Measurements from ENCODE around the gene TBC1D16. TPM values are rescaled to one million over a fixed set of nuclear protein-coding genes. Genes with fewer than 3 reads are reported as not detected.
A peak's percentile ranks its signal among the peaks of the same experiment; 100 is the strongest.

TBC1D16 gene
- total and polyA plus RNA-seq, 2 experiments from 2014 or later = 9.2 to 22.4 TPM

DNA sequence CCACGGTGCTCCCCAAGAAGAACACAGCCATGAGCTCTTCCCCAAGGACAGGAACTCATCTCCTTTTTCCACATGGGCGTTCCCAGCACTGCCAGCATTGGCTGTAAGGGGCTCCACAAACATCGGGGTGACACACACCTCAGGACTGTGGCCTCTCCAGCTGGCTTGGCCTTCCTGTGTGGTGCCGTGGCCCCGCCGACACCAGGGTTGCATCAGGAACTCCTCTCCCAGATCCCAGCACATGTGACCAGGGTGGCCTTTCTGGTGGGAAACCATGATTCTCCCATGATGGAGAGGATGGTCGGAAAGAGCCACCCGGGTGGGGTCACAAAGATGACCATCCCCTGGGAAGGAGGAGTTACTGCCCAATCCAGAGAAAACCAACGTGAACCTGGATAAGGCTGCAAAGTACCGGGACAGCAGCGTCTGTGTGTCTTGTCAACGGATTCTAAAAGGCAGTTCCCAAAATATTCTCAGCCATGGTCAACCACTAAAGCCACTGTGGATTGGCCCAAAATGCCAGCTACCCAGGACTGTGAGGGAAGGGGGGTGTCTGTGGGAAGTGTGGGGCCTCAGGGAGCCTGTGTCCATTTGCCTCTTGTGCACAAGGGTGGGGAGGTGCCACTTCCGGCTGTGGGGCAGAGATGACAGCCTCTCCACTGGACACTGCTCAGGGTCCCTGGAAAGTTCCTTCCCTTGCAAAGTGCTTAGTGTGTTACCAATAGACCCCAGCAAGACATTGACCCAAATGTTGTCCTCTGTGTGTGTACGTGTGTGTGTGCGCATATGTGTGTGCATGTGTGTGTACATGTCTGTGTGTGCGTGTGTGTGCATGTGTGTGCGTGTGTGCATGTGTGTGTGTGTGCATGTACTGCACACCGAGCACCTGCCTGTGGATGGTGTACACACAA is 118.4 kb downstream of the TBC1D16 start:
- no peaks in the 10 kb centered on the region for H3K4me1 ChIP-seq (ENCODE audit: insufficient read depth)
- WGBS, 2 experiments (ENCODE audit: low coverage in 1 of 2, low lambda C conversion rate in 2 of 2, missing lambda C conversion rate in 2 of 2) = 80 to 83% methylated on average over 18 of the region's 18 CpGs
- no peaks in the 10 kb centered on the region for H3K36me3 ChIP-seq (ENCODE audit: low read depth)
- H3K9ac ChIP-seq = no peak overlapping the region
- in situ Hi-C loops (cut with MboI) = no loop called here
- H3F3A ChIP-seq (ENCODE audit: insufficient read depth) = no peaks in the 10 kb centered on the region
- H3K4me3 ChIP-seq = no peak overlapping the region
- H3K79me2 ChIP-seq (ENCODE audit: insufficient read depth) = no peaks in the 10 kb centered on the region
- no peak overlapping the region for H3K4me2 ChIP-seq (ENCODE audit: unreplicated experiment)
- H2AFZ ChIP-seq = no peak overlapping the region
- no peaks in the 10 kb centered on the region for H3K9me2 ChIP-seq (ENCODE audit: insufficient read depth)
- TF ChIP-seq EZH2 (IDR thresholded peaks at IDR 0.05; ENCODE audit: insufficient read depth, poor library complexity, severe bottlenecking) (no peak), EZH2phosphoT487 (IDR thresholded peaks at IDR 0.05; ENCODE audit: insufficient read depth, low read depth) (no peak)
- no peaks in the 10 kb centered on the region for H4K20me1 ChIP-seq (ENCODE audit: insufficient read depth)
- DNase-seq = no peak
- no peaks in the 10 kb centered on the region for H3K9me3 ChIP-seq (ENCODE audit: low read depth)
- no peak overlapping the region for H3K27ac ChIP-seq
- peaks cover 22% of the 10 kb centered on the region for H3K27me3 ChIP-seq (replicated peaks; ENCODE audit: insufficient read depth)

DNA sequence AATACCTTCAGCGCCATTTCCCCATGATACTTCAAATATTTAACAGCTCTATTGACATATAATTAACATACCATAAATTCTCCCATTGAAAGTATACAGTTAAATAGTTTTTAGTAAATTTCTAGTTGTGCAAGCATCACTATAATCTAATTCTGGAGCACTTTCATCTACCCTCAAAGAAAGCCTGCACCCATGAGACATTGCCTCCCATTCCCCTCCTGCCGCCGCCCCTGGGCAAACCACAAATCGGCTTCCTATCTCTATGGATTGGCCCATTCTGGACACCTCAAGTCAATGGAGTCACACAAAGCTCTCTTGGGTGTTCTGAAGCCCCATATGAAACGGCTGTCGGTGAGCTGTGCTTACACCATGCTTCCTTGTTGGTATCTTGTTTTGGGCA is 119.2 kb downstream of the TBC1D16 start:
- TF ChIP-seq EZH2 (IDR thresholded peaks at IDR 0.05; ENCODE audit: insufficient read depth, poor library complexity, severe bottlenecking) = no peak
- TF ChIP-seq EZH2phosphoT487 (IDR thresholded peaks at IDR 0.05; ENCODE audit: insufficient read depth, low read depth) = no peak
- H3K27me3 ChIP-seq (replicated peaks; ENCODE audit: insufficient read depth) = peaks cover 14% of the 10 kb centered on the region
- no peaks in the 10 kb centered on the region for H3K4me1 ChIP-seq (ENCODE audit: insufficient read depth)

DNA sequence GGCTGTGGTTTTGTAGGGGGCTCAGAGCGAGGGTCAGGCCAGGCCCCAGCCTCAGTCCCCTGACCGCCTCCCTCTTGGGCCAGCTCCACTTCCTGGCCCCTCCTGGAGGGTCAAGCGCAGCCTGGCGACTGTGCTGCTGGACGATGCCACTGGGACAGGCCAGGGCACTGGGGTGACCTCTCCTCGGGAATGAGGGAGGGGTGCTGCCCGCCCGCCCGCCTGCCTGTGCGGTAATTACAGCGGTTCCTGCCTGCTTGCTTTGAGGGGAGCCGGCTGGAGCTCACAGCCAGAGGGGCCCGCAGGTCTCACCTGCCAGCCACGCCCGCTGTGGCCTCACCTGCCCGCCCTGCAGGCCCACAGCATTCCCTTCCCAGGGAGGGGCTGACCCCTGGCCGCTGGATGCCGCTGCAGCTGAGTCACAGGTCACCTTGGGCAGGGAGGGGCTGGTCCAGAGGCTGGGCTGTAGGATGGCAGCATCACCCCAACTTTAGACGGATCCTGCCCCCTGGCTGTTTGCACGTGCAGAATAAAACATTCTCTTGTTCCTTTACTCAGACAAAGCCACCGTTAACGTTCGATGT is 119.7 kb downstream of the TBC1D16 start:
- peaks cover 9% of the 10 kb centered on the region; the same call in 1 of the 2 replicates for H3K27me3 ChIP-seq (replicated peaks; ENCODE audit: insufficient read depth)
- DNase-seq = peak; percentile 55

More for the DNA sequence above, 119.2 kb downstream of the TBC1D16 start:
- DNase-seq = no peak
- H3K9ac ChIP-seq = no peak overlapping the region
- H3K4me2 ChIP-seq (ENCODE audit: unreplicated experiment) = no peak overlapping the region
- H3K36me3 ChIP-seq (ENCODE audit: low read depth) = no peaks in the 10 kb centered on the region
- H2AFZ ChIP-seq = no peak overlapping the region
- no peaks in the 10 kb centered on the region for H3K79me2 ChIP-seq (ENCODE audit: insufficient read depth)
- H3F3A ChIP-seq (ENCODE audit: insufficient read depth) = no peaks in the 10 kb centered on the region
- H3K27ac ChIP-seq = no peak overlapping the region
- no peaks in the 10 kb centered on the region for H3K9me2 ChIP-seq (ENCODE audit: insufficient read depth)
- 88 to 92% methylated on average over 6 of the region's 6 CpGs for WGBS, 2 experiments (ENCODE audit: low coverage in 1 of 2, low lambda C conversion rate in 2 of 2, missing lambda C conversion rate in 2 of 2)
- in situ Hi-C loops (cut with MboI) = no loop called here
- H4K20me1 ChIP-seq (ENCODE audit: insufficient read depth) = no peaks in the 10 kb centered on the region
- H3K9me3 ChIP-seq (ENCODE audit: low read depth) = no peaks in the 10 kb centered on the region
- no peak overlapping the region for H3K4me3 ChIP-seq

DNA sequence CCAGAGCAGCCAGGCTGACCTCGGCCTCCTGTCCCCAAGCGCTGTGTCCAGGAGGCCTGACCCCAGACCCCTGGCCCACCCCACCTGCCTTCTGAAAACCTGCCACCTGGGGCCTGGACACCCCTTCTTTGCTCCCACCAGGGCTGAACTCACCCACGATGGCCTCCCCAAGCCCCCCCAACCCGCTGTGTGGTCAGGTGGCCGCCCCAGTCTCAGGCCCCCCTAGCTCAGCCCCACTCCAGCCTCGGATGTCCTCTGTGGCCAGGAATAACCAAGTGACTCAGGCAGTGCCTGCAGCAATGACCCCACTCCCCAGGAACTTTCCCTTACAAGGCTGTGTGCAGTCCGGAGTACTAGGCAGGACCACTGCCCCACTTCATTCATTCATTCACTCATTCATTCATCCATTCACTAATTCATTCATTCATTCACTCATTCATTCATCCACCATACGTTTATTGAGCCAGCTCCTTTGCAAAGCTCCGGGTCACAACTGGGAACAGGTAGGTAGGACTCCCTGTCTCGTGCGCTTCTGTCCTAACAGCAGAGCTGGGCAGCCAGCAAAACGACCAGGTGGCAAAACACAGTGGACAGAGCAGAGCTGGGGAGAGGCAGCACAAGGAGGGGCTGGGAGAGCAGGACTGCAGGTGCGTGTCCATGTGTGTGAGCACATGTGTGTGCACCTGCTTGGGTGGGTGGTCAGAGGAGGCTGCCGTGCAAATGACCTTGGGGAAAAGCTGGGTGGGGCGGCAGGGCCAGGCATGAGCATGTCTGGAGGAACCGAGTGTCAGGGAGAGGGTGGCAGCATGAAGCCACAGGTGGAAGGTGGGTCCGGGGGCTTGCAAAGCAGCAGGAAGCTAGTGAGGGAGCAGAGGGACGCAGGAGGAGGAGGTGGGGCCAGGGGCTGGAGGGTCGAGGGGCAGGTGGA is 120.6 kb downstream of the TBC1D16 start:
- Histone ChIP-seq H3K36me3 (ENCODE audit: low read depth) (no peaks in the 10 kb centered on the region), H3K4me3 (no peak overlapping the region), H2AFZ (no peak overlapping the region), H3K9me2 (ENCODE audit: insufficient read depth) (no peaks in the 10 kb centered on the region), H3K4me1 (ENCODE audit: insufficient read depth) (no peaks in the 10 kb centered on the region), H3K27ac (no peak overlapping the region), H3K9me3 (ENCODE audit: low read depth) (no peaks in the 10 kb centered on the region), H3K27me3 (replicated peaks; ENCODE audit: insufficient read depth) (peaks cover 9% of the 10 kb centered on the region; the same call in 1 of the 2 replicates), H4K20me1 (ENCODE audit: insufficient read depth) (no peaks in the 10 kb centered on the region), H3K79me2 (ENCODE audit: insufficient read depth) (no peaks in the 10 kb centered on the region), H3K4me2 (ENCODE audit: unreplicated experiment) (no peak overlapping the region), H3K9ac (no peak overlapping the region), H3F3A (ENCODE audit: insufficient read depth) (no peaks in the 10 kb centered on the region)
- DNase-seq = no peak
- in situ Hi-C loops (cut with MboI) = no loop called here
- WGBS, 2 experiments (ENCODE audit: low coverage in 1 of 2, low lambda C conversion rate in 2 of 2, missing lambda C conversion rate in 2 of 2) = 43 to 57% methylated on average over 16 to 19 of the region's 19 CpGs
- TF ChIP-seq EZH2phosphoT487 (IDR thresholded peaks at IDR 0.05; ENCODE audit: insufficient read depth, low read depth) (no peak), EZH2 (IDR thresholded peaks at IDR 0.05; ENCODE audit: insufficient read depth, poor library complexity, severe bottlenecking) (no peak)

More for the DNA sequence above, 119.7 kb downstream of the TBC1D16 start:
- no peaks in the 10 kb centered on the region for H3K9me2 ChIP-seq (ENCODE audit: insufficient read depth)
- no peaks in the 10 kb centered on the region for H3K4me1 ChIP-seq (ENCODE audit: insufficient read depth)
- TF ChIP-seq EZH2 (IDR thresholded peaks at IDR 0.05; ENCODE audit: insufficient read depth, poor library complexity, severe bottlenecking) (no peak), EZH2phosphoT487 (IDR thresholded peaks at IDR 0.05; ENCODE audit: insufficient read depth, low read depth) (no peak)
- no peaks in the 10 kb centered on the region for H3K36me3 ChIP-seq (ENCODE audit: low read depth)
- H3K9ac ChIP-seq = no peak overlapping the region
- H4K20me1 ChIP-seq (ENCODE audit: insufficient read depth) = no peaks in the 10 kb centered on the region
- H3K9me3 ChIP-seq (ENCODE audit: low read depth) = no peaks in the 10 kb centered on the region
- no peaks in the 10 kb centered on the region for H3K79me2 ChIP-seq (ENCODE audit: insufficient read depth)
- H3K4me3 ChIP-seq = no peak overlapping the region
- H3K4me2 ChIP-seq (ENCODE audit: unreplicated experiment) = no peak overlapping the region
- in situ Hi-C loops (cut with MboI) = no loop called here
- H2AFZ ChIP-seq = no peak overlapping the region
- H3F3A ChIP-seq (ENCODE audit: insufficient read depth) = no peaks in the 10 kb centered on the region
- H3K27ac ChIP-seq = no peak overlapping the region
- 38 to 42% methylated on average over 17 to 22 of the region's 23 CpGs for WGBS, 2 experiments (ENCODE audit: low coverage in 1 of 2, low lambda C conversion rate in 2 of 2, missing lambda C conversion rate in 2 of 2)

All from GM23248 (cell line).